ENCODE results near the gene LIX1L. TPM values are rescaled to one million over a fixed set of nuclear protein-coding genes. Genes with fewer than 3 reads are reported as not detected.
A peak's percentile ranks its signal among the peaks of the same experiment; 100 is the strongest.

The LIX1L gene
- total and polyA plus RNA-seq, 2 of the 13 experiments (the other 11 are each of a cell fraction or from before 2014, with no cell fraction given), result 8.1 to 24.9 TPM

DNA sequence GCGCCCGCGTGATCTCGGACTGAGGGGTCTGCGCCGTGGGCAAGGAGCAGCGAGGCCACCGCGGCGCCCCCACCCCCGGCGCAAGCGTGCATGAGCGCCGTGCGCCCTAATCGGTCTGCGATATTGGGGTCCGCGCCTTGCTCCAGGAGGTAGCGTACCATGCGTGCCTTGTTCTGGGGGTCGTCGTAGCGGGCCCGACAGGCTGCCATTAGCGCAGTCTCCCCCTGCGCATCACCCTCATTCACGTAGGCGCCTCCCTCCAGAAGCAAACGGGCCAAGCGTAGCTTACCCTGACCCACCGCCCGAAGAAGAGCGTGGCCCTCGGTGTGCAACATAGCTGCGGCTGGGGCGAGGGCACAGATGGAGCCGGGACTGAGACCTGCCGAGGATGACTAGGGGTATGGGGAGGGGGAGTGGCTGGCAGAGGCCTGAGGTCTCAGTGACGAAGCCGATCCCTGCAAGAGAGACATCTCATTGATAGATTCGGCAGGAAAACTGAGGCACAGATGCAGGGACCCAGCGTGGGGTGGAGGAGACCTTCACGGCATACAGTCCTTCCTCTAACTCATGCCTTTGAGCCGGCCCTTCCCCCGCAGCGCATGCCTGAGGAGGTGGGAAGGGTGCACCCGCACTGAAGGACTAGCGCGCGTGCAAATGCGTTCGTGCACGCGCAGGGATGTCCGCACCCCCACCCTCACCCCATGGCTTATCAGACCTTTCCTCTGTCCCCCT, 3.8 kb upstream of the LIX1L start (continued):
- TF ChIP-seq ZBTB40 (IDR thresholded peaks at IDR 0.05) (no peak), ZBTB40 (CRISPR knock-in tag; IDR thresholded peaks at IDR 0.05) (no peak), ZBTB7A (CRISPR knock-in tag; IDR thresholded peaks at IDR 0.05) (peak; percentile 63; the same call in 1 of the 2 replicates), NFKB2 (CRISPR knock-in tag; IDR thresholded peaks at IDR 0.05; ENCODE audit: borderline replicate concordance) (no peak; the same call in 1 of the 2 replicates), AFF4 (CRISPR knock-in tag; IDR thresholded peaks at IDR 0.05) (no peak), BHLHE40 (IDR thresholded peaks at IDR 0.05; ENCODE audit: low read length) (no peak), CBX1 (IDR thresholded peaks at IDR 0.05; ENCODE audit: low read depth) (no peak), ZC3H13 (CRISPR knock-in tag; IDR thresholded peaks at IDR 0.05) (no peak), CCDC6 (CRISPR knock-in tag; IDR thresholded peaks at IDR 0.05) (no peak), ZNF282 (IDR thresholded peaks at IDR 0.05; ENCODE audit: partially characterized antibody) (no peak), SP1 (IDR thresholded peaks at IDR 0.05) (no peak), SP1 (CRISPR knock-in tag; IDR thresholded peaks at IDR 0.05) (no peak), ZNF709 (CRISPR knock-in tag; IDR thresholded peaks at IDR 0.05) (no peak), EHMT2 (IDR thresholded peaks at IDR 0.05; ENCODE audit: borderline replicate concordance, low read depth, low read length) (no peak), CENPX (CRISPR knock-in tag; IDR thresholded peaks at IDR 0.05) (no peak)
- TF ChIP-seq, protein P1, sequence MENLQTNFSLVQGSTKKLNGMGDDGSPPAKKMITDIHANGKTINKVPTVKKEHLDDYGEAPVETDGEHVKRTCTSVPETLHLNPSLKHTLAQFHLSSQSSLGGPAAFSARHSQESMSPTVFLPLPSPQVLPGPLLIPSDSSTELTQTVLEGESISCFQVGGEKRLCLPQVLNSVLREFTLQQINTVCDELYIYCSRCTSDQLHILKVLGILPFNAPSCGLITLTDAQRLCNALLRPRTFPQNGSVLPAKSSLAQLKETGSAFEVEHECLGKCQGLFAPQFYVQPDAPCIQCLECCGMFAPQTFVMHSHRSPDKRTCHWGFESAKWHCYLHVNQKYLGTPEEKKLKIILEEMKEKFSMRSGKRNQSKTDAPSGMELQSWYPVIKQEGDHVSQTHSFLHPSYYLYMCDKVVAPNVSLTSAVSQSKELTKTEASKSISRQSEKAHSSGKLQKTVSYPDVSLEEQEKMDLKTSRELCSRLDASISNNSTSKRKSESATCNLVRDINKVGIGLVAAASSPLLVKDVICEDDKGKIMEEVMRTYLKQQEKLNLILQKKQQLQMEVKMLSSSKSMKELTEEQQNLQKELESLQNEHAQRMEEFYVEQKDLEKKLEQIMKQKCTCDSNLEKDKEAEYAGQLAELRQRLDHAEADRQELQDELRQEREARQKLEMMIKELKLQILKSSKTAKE (CRISPR knock-in tag; IDR thresholded peaks at IDR 0.05; ENCODE audit: borderline replicate concordance), result no peak

Measured in HepG2 (cell line).